NCI-H2171 (cell line): Measurements from ENCODE around the gene AFF3.
A peak's percentile ranks its signal among the peaks of the same experiment; 100 is the strongest.
"Not testable (repeated sequence)": the region's sequence is repeated elsewhere in the genome, so short reads cannot be mapped to it uniquely, and the experiment has no call there.

ENCODE experiments used
- DNase-seq: peaks from one replicate; lab custom pipeline; 2025; lab: John Stamatoyannopoulos, UW

Gene AFF3

DNA sequence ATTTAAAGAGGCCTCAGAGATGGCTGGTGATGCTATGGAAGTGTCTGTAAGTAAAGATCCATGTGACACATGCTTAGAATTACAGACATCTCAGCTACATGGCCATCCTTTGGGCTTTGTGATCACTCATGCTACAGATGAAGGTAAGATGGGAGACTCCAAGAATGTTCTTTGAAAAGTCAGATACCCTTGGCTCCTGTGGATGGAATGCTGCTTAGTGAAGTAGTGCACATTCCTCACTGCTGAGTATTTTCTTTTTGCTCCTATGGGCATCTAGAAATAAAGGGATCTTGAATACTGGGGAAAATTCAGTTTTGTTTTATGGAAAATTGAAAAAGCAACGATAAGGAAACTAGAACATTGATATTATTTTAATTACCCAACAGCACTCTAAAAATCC lies 597.3 kb downstream of the AFF3 start:
- no peak for DNase-seq

DNA sequence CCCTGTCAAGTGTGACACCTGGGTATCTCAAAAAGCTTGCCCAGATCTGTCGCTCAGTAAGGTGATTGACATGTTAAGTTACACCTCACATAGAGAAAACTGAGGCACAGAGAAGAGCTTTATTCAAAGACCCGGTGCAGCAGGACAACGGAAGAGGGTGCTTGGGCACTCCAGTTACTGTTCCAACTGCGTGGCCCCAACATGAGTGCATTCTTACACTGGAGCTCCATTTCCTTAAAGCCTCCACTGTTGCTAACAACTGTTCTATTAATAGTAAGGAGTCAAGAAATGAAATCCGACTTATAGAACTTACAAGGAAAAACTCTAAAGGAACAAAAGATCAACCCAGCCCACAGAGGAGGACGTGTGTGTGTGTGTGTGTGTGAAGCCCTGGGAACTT lies 597.8 kb downstream of the AFF3 start:
- no peak for DNase-seq

DNA sequence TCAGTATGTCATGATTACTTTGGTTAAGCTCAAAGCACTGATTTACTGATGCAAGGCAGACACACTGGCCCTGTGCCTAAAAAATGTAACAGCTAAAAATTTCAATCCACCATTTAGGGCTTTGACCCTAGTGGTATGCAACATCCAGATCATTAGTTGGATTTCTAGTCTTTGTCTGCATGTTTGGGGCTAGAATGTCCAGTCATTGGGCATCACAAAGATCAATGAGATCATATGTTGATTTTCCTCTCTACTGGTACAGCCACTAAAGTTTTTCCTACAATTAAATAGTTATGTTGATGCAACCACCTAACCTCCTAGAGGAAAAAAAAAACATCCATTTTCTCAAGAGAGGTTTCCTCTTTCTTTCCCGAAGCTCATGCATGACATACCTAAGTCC lies 599.1 kb downstream of the AFF3 start:
- no peak for DNase-seq

DNA sequence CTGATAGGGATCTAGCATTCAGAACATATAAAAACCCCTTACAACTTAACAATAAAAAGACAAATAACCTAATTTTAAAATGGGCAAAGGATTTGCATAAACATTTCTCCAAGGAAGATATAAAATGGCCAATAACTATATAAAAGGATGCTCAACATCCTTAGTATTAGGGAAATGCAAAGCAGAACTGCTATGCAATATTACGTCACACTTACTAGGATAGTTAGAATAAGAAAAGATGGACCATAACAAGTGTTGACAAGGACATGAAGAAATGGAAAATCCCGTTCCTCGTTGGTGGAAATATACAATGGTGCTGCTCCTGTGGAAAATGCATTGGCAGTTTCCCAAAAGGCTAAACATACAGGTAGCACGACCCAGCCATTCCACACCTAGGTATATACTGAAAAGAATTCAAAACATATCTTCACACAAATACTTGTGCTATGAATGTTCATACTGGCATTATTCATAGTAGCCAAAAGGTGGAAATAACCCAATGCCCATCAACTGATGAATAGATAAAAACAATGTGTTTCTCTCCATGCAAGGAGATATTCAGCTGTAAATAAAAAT lies 604.4 kb downstream of the AFF3 start:
- no peak for DNase-seq

DNA sequence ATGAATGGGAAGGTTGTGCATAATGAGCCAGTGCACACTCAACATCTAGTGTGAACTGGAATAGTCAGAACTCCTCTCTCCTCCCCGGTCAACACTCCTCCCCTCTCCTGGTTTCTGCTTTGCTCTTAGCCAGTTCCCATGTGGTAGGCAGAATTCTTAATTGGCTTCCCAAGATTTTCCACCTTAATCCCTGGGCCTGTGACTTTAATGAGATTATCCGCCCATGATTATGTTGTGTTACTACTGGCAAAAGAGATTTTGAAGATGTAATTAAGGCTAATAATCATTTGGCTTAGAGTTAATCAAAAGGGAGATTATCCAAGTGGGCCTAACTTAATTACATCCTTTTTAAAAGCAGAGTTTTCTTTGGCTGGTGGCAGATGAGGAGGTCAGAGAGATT lies 618.3 kb downstream of the AFF3 start:
- no peak for DNase-seq

DNA sequence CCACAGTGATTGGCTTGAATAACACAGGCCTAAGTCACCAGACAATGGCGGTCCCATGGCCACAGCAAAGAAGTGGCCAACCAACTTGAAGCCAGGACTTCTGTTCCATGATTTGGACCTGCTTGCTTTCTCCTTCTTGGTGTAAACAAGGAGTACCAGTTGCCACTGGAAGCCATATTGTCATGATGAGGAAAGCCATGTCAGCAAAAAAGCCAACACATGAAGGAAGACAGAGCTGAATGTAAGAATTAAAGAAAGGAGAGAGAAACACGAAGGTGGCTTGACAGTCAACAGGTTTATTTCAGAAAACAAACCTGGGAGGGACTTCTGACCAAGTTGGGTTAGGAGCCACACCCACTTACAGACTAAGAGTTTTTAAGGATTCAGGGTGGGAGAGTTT lies 620.2 kb downstream of the AFF3 start:
- no peak for DNase-seq

DNA sequence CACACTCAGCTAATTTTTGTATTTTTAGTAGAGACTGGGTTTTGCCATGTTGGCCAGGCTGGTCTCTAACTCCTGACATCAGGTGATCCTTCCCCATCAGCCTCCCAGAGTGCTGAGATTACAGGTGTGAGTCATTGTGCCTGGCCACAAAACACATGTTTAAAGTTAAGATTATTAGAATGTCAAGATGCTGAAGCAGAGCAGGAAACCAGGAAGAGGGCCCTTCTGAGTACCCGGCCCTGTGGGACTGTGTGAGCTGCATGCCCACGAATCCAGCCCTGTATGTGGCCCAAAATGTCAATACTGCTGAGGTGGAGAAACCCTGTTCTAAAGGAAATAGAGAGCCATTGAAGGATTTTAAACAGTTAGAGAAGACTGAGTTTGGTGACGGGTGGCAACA lies 621.6 kb downstream of the AFF3 start:
- DNase-seq = no peak

DNA sequence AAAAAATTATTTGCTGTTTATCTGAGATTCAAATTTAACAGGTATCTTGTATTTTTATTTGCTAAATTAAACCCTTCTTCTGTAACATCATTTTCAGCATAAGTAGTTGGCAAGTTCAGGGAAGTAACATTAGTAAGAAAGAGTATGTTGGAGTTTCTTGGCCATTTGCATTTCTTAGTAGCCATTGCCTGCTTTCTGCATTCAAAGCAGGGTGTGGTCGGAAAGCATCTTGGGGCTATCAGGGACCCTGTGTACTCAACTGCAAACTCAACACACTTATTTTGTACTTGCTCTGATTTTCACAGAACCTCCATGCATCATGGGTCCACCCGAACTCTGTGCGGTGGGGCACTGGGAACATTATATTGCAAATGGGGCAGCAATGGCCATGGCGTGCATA lies 622.2 kb downstream of the AFF3 start:
- no peak for DNase-seq

DNA sequence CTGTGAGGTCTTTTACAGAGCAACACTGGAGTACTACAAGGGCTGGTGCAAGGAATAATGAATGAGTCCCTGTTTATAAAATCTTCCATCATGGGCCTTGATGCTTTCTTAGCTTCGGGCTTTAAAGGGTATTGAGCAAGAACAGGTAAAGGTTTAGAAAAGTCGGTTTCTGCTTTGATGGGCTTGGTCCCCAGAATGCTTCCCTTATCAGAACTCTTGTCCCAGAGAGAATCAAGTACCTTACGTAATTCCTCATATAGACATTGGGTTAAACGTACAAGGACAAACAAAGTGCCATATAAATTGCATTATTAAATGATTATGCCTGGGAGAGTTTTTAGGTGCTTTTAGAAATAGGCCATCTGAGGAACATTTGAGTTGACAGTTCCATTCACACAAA lies 628.0 kb downstream of the AFF3 start:
- DNase-seq = no peak

DNA sequence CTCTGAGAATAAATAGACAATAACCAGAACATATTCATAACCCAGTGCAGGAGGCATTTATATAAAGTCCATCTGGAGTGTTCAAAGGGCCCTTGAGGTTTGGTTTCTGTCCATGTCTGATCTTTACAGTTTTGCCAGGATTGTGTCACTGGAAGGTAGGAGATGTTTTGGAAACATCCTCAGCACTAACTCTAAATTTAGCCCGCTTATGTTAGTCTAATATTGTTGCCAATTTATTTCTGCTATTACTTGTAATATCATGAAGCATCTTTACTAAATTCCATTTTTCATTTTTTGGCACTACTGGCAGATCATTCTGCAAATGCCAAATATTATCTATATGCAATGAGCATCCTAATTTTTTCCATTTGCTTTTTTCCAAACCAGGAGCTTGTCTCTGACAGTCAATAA lies 630.2 kb downstream of the AFF3 start:
- no peak for DNase-seq

DNA sequence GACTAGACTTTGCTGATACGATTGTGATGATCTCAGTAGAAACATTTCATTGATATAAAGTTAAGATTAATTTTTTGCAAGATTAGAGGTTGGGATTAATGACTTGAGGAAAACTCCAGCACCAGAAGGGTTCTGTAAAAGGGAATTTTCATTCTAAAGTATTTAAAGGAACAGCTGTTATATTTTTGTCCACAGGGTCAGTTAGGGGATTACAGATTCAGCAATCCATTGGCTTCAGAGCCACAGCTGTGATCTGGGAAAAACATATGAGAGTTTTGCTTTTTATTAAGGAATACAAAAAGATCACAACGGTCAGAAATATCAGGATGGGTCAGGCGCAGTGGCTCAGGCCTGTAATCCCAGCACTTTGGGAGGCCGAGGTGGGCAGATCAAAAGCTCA lies 633.0 kb downstream of the AFF3 start:
- no peak for DNase-seq

DNA sequence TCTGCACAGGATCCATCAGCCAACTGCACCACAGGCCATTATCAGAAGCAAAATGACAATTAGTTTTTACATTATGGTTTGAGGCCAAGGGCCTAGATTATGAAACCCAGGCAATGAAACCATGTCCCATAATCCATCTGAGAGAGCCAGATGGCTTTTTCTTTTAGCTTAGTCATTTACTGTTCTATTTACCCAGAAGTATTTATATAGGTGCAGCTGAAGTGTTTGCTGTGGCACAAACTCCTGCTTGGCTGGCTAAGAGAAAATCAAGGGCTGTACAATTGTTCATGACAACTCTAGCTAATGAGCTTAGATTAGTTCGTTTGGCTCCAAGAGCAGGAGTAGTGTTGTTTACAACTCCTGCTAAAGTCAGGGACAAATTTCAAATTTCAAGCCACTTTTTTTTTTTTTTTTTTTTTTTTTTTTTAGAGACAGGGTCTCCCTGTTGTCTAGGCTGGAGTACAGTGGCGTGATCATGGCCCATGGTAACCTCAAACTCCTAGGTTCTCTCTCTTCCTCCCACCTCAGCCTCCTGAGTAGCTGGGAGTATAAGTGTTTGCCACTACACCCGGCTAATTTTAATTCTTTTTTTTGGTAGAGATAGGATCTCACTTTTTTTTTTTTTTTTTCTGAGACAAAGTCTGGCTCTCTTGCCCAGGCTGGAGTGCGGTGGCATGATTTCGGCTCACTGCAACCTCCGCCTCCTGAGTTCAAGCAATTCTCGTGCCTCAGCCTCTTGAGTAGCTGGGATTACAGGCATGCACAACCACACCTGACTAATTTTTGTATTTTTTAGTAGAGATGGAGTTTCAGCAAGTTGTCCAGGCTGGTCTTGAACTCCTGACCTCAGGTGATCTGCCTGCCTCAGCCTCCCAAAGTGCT lies 634.2 kb downstream of the AFF3 start:
- DNase-seq = peak; percentile 36

DNA sequence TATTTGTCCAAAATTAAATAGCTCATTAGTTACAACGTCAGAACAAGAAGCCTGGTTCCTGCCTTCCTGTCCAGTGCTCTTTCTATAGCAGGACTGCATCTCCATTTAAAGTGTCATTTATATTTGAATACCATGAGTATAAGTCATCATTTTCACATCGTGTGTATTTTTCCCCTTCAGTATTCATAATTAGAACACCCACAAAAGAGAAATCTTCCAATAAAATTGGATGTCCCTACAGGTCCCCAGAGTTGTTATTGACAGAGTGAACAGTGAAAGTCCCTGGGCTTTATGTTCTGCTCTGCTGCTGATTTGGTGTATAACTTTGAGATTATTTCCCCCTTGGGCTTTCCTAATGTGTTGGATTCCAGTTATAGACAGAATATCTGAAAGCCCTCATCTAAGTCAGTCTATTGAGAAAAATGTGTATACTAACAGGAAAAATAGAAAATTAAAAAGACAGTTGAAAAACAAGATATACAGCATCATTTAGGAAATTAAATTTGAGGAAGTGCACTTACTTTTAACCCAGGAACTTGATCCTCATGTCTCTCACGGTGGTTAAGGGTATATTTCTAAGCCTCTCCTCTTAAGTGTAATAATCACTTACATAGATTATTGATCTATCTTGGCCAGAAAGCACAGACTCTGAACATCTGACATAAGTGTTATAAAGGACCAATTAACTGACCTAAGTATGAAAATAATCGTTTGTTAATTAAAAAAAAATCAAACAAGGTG lies 637.4 kb downstream of the AFF3 start:
- DNase-seq = no peak

DNA sequence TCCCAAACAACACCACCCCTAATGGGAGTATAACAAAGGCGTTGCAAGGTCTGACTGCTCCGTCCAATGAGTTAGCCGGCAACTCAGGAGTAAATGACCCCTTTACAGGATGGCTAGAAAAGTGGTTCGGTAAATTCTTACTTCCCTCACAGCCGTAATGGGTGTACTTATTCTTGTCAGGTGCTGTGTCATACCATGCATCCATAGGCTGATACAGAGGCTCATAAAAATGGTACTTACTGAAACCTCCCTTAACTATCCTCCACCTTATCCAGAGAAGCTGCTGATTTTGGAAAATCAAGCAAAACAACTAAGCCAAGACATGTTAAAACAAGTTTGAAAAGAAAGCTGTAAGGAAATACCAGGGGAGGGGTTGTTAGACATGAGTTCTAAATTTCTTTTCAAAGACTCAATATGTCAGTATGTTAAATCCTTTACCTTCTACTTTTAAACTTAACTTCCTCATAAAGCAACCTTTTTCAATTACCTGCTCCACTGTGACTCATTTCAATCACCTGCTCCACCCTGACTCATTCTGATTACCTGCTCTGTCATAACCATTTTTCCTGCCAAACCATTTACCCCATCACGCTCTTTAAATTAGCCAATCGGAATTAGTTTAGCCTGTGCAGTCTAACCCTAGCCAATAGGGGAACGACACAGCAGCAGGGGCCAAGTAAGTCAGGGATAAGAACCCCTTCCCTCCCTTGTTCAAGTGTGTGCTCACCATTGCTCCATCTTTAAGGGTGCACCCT lies 638.6 kb downstream of the AFF3 start:
- not testable (repeated sequence) for DNase-seq

DNA sequence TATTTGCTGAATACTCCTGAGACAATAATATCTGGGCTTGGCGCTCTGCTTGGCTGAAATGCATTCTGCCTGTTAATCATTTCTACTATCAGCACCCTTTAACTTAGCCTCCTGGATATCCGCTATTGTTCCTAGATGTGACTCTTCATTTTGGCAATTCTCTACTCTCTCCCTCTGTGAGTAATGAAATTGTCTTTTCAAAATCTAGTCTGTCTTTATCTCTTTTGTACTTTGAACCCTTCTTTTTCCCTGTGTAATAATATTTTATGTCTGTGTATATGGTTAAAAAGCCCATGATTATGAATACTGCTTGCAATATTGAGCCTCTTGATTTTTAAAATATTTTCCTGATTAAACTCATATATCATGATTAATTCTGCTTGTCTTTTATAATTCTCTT lies 646.4 kb downstream of the AFF3 start:
- no peak for DNase-seq
